ENCODE measurements around the gene TSHZ2. TPM values are rescaled to one million over a fixed set of nuclear protein-coding genes. Genes with fewer than 3 reads are reported as not detected.
A peak's percentile ranks its signal among the peaks of the same experiment; 100 is the strongest.

Gene TSHZ2
- total RNA-seq, 1 experiment from 2014 or later = 2.3 TPM

- no TSS peak for BruUV-seq (replicated peaks)
- intact Hi-C loops (cut with micrococcal nuclease) = no loop called here
- TF ChIP-seq, protein P1, sequence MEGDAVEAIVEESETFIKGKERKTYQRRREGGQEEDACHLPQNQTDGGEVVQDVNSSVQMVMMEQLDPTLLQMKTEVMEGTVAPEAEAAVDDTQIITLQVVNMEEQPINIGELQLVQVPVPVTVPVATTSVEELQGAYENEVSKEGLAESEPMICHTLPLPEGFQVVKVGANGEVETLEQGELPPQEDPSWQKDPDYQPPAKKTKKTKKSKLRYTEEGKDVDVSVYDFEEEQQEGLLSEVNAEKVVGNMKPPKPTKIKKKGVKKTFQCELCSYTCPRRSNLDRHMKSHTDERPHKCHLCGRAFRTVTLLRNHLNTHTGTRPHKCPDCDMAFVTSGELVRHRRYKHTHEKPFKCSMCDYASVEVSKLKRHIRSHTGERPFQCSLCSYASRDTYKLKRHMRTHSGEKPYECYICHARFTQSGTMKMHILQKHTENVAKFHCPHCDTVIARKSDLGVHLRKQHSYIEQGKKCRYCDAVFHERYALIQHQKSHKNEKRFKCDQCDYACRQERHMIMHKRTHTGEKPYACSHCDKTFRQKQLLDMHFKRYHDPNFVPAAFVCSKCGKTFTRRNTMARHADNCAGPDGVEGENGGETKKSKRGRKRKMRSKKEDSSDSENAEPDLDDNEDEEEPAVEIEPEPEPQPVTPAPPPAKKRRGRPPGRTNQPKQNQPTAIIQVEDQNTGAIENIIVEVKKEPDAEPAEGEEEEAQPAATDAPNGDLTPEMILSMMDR (IDR thresholded peaks at IDR 0.05; ENCODE audit: unreplicated experiment) = no peak
- H3K27me3 Mint-ChIP-seq (ENCODE audit: insufficient read depth, unreplicated experiment) = no peaks in the 10 kb centered on the region
- H3K27ac Mint-ChIP-seq (ENCODE audit: low read depth, unreplicated experiment) = no peak overlapping the region
- POLR2A ChIA-PET = interaction anchor here (0.6 kb wide), 1 partner anchor 856 kb away, joined by 3 read pairs; no protein-coding TSS in a partner anchor
- no peak for DNase-seq (ENCODE audit: unreplicated experiment)
- no peaks in the 10 kb centered on the region for H3K4me1 Mint-ChIP-seq (ENCODE audit: insufficient read depth, unreplicated experiment)
- no peaks in the 10 kb centered on the region for H3K36me3 Mint-ChIP-seq (ENCODE audit: insufficient read depth, unreplicated experiment)
- H3K9me3 Mint-ChIP-seq (ENCODE audit: unreplicated experiment) = peaks cover 20% of the 10 kb centered on the region
- H3K4me3 Mint-ChIP-seq (ENCODE audit: unreplicated experiment) = no peak overlapping the region
- CTCF ChIA-PET = no interaction called here
Measured at GRCh38 chr20:53453076-53453475, 480.9 kb downstream of the TSHZ2 start.

DNA sequence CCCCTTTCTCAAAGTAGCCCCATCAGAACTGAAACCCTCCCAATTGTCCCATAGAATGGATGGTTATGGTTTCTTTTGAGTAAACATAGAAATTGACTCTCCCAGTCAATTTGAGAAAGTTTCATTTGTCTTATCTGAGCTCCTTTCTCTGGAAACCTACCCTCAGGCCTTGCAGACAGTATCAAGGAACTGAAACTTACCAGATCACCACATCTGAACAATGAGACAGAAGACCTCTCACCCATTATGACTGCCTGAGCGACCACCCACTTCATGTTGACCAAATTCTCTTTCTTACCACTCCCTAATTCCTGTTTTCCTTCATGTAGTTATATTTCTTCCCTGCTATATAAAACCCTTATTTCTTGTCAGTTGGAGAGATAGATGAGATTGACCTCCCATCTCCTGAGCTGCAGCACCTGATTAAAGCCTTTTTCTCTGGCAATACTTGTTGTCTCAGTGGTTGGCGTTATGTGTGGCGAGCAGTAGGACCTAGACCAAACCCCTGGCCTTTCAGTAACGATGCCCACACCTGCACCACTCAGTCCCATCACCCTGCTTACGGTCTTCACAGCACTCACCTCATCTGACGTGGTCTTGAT, 482.6 kb downstream of the TSHZ2 start:
- TF ChIP-seq, protein P1 (IDR thresholded peaks at IDR 0.05; ENCODE audit: unreplicated experiment) = no peak
- CTCF ChIA-PET = interaction anchor here (0.6 to 1.1 kb wide), 2 partner anchors 57 to 1142 kb away, joined by 3 to 4 read pairs; no protein-coding TSS in a partner anchor
- H3K9me3 Mint-ChIP-seq (ENCODE audit: unreplicated experiment) = peaks cover 14% of the 10 kb centered on the region
- no peaks in the 10 kb centered on the region for H3K36me3 Mint-ChIP-seq (ENCODE audit: insufficient read depth, unreplicated experiment)
- POLR2A ChIA-PET = no interaction called here
- no peaks in the 10 kb centered on the region for H3K4me1 Mint-ChIP-seq (ENCODE audit: insufficient read depth, unreplicated experiment)
- BruUV-seq (replicated peaks) = no TSS peak
- no peak for DNase-seq (ENCODE audit: unreplicated experiment)
- no peak overlapping the region for H3K4me3 Mint-ChIP-seq (ENCODE audit: unreplicated experiment)
- intact Hi-C loops (cut with micrococcal nuclease) = no loop called here
- no peaks in the 10 kb centered on the region for H3K27me3 Mint-ChIP-seq (ENCODE audit: insufficient read depth, unreplicated experiment)
- H3K27ac Mint-ChIP-seq (ENCODE audit: low read depth, unreplicated experiment) = no peak overlapping the region

DNA sequence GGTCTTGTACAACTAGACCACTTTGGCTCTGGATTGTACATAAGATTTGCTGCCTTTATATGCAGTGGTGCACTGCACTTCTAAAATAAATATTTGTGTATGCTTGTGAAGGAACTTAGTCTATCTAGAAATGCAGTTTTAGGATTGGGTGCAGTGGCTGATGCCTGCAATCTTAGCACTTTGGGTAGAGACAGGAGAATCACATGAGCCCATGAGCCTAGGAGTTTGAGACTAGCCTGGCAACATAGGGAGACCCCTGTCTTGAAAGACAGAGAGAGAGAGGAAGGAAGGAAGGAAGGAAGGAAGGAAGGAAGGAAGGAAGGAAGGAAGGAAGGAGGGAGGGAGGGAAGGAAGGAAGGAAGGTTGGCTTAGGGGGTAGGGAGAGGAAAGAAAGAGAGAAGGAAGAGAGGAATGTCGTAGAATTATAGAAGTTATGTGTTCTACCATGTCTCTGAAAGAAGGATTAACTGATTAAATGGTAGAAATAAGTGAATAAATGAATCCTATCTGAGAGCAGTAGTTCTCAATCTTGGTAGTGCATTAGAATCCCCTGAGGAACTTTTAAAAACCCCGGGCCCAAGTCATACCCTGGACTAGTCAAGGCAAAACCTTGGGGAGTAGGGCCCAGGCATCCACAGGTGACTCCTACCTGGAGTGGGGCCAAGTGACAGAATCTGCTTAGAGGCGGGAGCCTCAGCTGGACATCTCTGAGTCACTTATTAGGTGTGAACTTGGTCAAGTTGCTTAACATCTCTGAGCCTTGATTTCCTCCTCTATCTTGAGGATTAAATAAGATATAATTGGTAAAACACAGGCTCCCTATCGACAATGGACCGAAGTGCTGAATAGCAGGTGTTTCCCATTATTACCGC, 491.2 kb downstream of the TSHZ2 start:
- Mint-ChIP-seq H3K4me1 (ENCODE audit: insufficient read depth, unreplicated experiment) (no peaks in the 10 kb centered on the region), H3K27ac (ENCODE audit: low read depth, unreplicated experiment) (no peak overlapping the region), H3K9me3 (ENCODE audit: unreplicated experiment) (no peaks in the 10 kb centered on the region), H3K4me3 (ENCODE audit: unreplicated experiment) (no peak overlapping the region), H3K36me3 (ENCODE audit: insufficient read depth, unreplicated experiment) (no peaks in the 10 kb centered on the region), H3K27me3 (ENCODE audit: insufficient read depth, unreplicated experiment) (no peaks in the 10 kb centered on the region)
- DNase-seq (ENCODE audit: unreplicated experiment) = peak; percentile 66
- TF ChIP-seq, protein P1 (IDR thresholded peaks at IDR 0.05; ENCODE audit: unreplicated experiment) = no peak
- POLR2A ChIA-PET = interaction anchor here (0.6 kb wide), 1 partner anchor 678 kb away, joined by 4 read pairs; no protein-coding TSS in a partner anchor
- BruUV-seq (replicated peaks) = no TSS peak
- intact Hi-C loops (cut with micrococcal nuclease) = no loop called here
- CTCF ChIA-PET = interaction anchor here (0.7 kb wide), 4 partner anchors 36 to 1732 kb away, joined by 3 read pairs; no protein-coding TSS in a partner anchor

GRCh38 chr20:53466279-53466678, 494.1 kb downstream of the TSHZ2 start:
- DNase-seq (ENCODE audit: unreplicated experiment) = no peak
- TF ChIP-seq, protein P1 (IDR thresholded peaks at IDR 0.05; ENCODE audit: unreplicated experiment) = no peak
- ChIA-PET CTCF (interaction anchor here (0.5 to 0.6 kb wide), 4 partner anchors 20 to 1204 kb away, joined by 3 to 6 read pairs (median 4); no protein-coding TSS in a partner anchor), POLR2A (no interaction called here)
- BruUV-seq (replicated peaks) = no TSS peak
- H3K27me3 Mint-ChIP-seq (ENCODE audit: insufficient read depth, unreplicated experiment) = peaks cover 9% of the 10 kb centered on the region
- no peaks in the 10 kb centered on the region for H3K4me1 Mint-ChIP-seq (ENCODE audit: insufficient read depth, unreplicated experiment)
- H3K27ac Mint-ChIP-seq (ENCODE audit: low read depth, unreplicated experiment) = no peak overlapping the region
- intact Hi-C loops (cut with micrococcal nuclease) = no loop called here
- no peak overlapping the region for H3K4me3 Mint-ChIP-seq (ENCODE audit: unreplicated experiment)
- peaks cover 11% of the 10 kb centered on the region for H3K9me3 Mint-ChIP-seq (ENCODE audit: unreplicated experiment)
- no peaks in the 10 kb centered on the region for H3K36me3 Mint-ChIP-seq (ENCODE audit: insufficient read depth, unreplicated experiment)
